PC-3 (cell line): Measurements from ENCODE around the gene CDX2.

Experiments used
- CTCF ChIP-seq: fragments of 300-600 bp; sonication (generic); conservative IDR thresholded peaks from 2 replicates; pipeline ENCODE4 v1.5.1; 2017; ENCODE audit warnings: antibody characterized with exemption, low read depth, mild to moderate bottlenecking, low read length
- EZH2phosphoT487 ChIP-seq: fragments of 300-600 bp; sonication (generic); IDR thresholded peaks from 2 replicates; pipeline ENCODE4 v1.6.1; 2018; ENCODE audit warnings: mild to moderate bottlenecking, antibody characterized with exemption, low read length, borderline replicate concordance

- TF ChIP-seq CTCF, result no peak
- TF ChIP-seq EZH2phosphoT487, result no peak
Observed at GRCh38 chr13:28000567-28000966, 31.5 kb upstream of the CDX2 start.
